HL-60/S4 treated with retinoic acid at 250 ng/mL for 4 days and 3 days (cell line): ENCODE measurements around the gene ST6GAL1.
"Not testable (repeated sequence)": the region's sequence is repeated elsewhere in the genome, so short reads cannot be mapped to it uniquely, and the experiment has no call there.

Experiments used
- in situ Hi-C: fragments of 300-500 bp; cut with MboI; formaldehyde crosslinking; loops from 2 replicates; pipeline ENCODE4 v1.7.0; 2022; ENCODE audit warnings: low sequenced_read_pairs

The ST6GAL1 gene

GRCh38 chr3:186938716-186939115, 8.4 kb downstream of the ST6GAL1 start:
- in situ Hi-C loops: no loop called here

GRCh38 chr3:186939536-186939935, 9.2 kb downstream of the ST6GAL1 start:
- in situ Hi-C loops: no loop called here

- in situ Hi-C loops: no loop called here
Measured at GRCh38 chr3:186940967-186941366, 10.6 kb downstream of the ST6GAL1 start.

GRCh38 chr3:186942168-186942567, 11.8 kb downstream of the ST6GAL1 start:
- in situ Hi-C loops: no loop called here

GRCh38 chr3:186945255-186945823, 15.0 kb downstream of the ST6GAL1 start:
- in situ Hi-C loops: no loop called here

- in situ Hi-C loops: no loop called here
Measured at GRCh38 chr3:186946756-186947375, 16.5 kb downstream of the ST6GAL1 start.

- in situ Hi-C loops: no loop called here
Measured at GRCh38 chr3:186949281-186949982, 19.1 kb downstream of the ST6GAL1 start.

- in situ Hi-C loops: no loop called here
Measured at GRCh38 chr3:186950402-186951093, 20.2 kb downstream of the ST6GAL1 start.

GRCh38 chr3:186951640-186952552, 21.6 kb downstream of the ST6GAL1 start:
- in situ Hi-C loops: no loop called here

- in situ Hi-C loops: no loop called here
Measured at GRCh38 chr3:186953011-186953487, 22.7 kb downstream of the ST6GAL1 start.

GRCh38 chr3:186953992-186954699, 23.8 kb downstream of the ST6GAL1 start:
- in situ Hi-C loops: not testable (repeated sequence)

- in situ Hi-C loops: no loop called here
Measured at GRCh38 chr3:186955898-186956696, 25.8 kb downstream of the ST6GAL1 start.

- in situ Hi-C loops: no loop called here
Measured at GRCh38 chr3:186959029-186959624, 28.8 kb downstream of the ST6GAL1 start.

GRCh38 chr3:186960347-186960746, 30.0 kb downstream of the ST6GAL1 start:
- in situ Hi-C loops: no loop called here

GRCh38 chr3:186962445-186962844, 32.1 kb downstream of the ST6GAL1 start:
- in situ Hi-C loops: no loop called here

GRCh38 chr3:186963636-186964035, 33.3 kb downstream of the ST6GAL1 start:
- in situ Hi-C loops: no loop called here

- in situ Hi-C loops: no loop called here
Measured at GRCh38 chr3:186964071-186964470, 33.7 kb downstream of the ST6GAL1 start.

GRCh38 chr3:186964616-186965015, 34.3 kb downstream of the ST6GAL1 start:
- in situ Hi-C loops: no loop called here
